HK-2 (cell line): ENCODE results near the gene LRRTM2.
"Not testable (repeated sequence)": the region's sequence is repeated elsewhere in the genome, so short reads cannot be mapped to it uniquely, and the experiment has no call there.

Experiments
- DNase-seq: peaks from one replicate; pipeline ENCODE4 v3.0.0-alpha.2; 2018; ENCODE audit not compliant: unreplicated experiment

LRRTM2 gene

GRCh38 chr5:138874771-138875551 is at the start of gene LRRTM2:
Gene LRRTM2, minus strand, starts transcription at chr5:138875335. Its CDS starts 424 bp downstream, at chr5:138874911.
- no peak for DNase-seq

- no peak for DNase-seq
Observed at GRCh38 chr5:138922494-138922893, 47.4 kb upstream of the LRRTM2 start.

GRCh38 chr5:138921362-138921761 is 46.2 kb upstream of the LRRTM2 start:
- DNase-seq, result not testable (repeated sequence)

GRCh38 chr5:138920181-138920580 is 45.0 kb upstream of the LRRTM2 start:
- no peak for DNase-seq

GRCh38 chr5:138918686-138919085 is 43.6 kb upstream of the LRRTM2 start:
- DNase-seq, result no peak

GRCh38 chr5:138914338-138914737 is 39.2 kb upstream of the LRRTM2 start:
- no peak for DNase-seq

- DNase-seq, result no peak
Observed at GRCh38 chr5:138913773-138914172, 38.6 kb upstream of the LRRTM2 start.

GRCh38 chr5:138912093-138912492 is 37.0 kb upstream of the LRRTM2 start:
- DNase-seq, result no peak

- no peak for DNase-seq
Observed at GRCh38 chr5:138911441-138911840, 36.3 kb upstream of the LRRTM2 start.

GRCh38 chr5:138910546-138911185 is 35.5 kb upstream of the LRRTM2 start:
- no peak for DNase-seq

- no peak for DNase-seq
Observed at GRCh38 chr5:138909734-138910133, 34.6 kb upstream of the LRRTM2 start.

- DNase-seq, result no peak
Observed at GRCh38 chr5:138905541-138905940, 30.4 kb upstream of the LRRTM2 start.

- no peak for DNase-seq
Observed at GRCh38 chr5:138903130-138903775, 28.1 kb upstream of the LRRTM2 start.

GRCh38 chr5:138901716-138902115 is 26.6 kb upstream of the LRRTM2 start:
- no peak for DNase-seq

- DNase-seq, result no peak
Observed at GRCh38 chr5:138900281-138900965, 25.3 kb upstream of the LRRTM2 start.

- no peak for DNase-seq
Observed at GRCh38 chr5:138898742-138899141, 23.6 kb upstream of the LRRTM2 start.

GRCh38 chr5:138898299-138898698 is 23.2 kb upstream of the LRRTM2 start:
- DNase-seq, result no peak

- no peak for DNase-seq
Observed at GRCh38 chr5:138895918-138896317, 20.8 kb upstream of the LRRTM2 start.

GRCh38 chr5:138890644-138891043 is 15.5 kb upstream of the LRRTM2 start:
- DNase-seq, result no peak

- DNase-seq, result no peak
Observed at GRCh38 chr5:138889994-138890393, 14.9 kb upstream of the LRRTM2 start.

- no peak for DNase-seq
Observed at GRCh38 chr5:138884554-138884953, 9.4 kb upstream of the LRRTM2 start.

- no peak for DNase-seq
Observed at GRCh38 chr5:138884094-138884493, 9.0 kb upstream of the LRRTM2 start.
